Natural killer cell (primary cell): ENCODE measurements around the gene SSB. TPM values are rescaled to one million over a fixed set of nuclear protein-coding genes. Genes with fewer than 3 reads are reported as not detected.

Experiments used
- ATAC-seq, 3 donors: fragments of 150-1000 bp in 2 of 3; fragments of 200-7000 bp in 1 of 3; cut with Tn5 transposase; 1 replicate in 1 of 3; 2 replicates in 2 of 3; pipeline ENCODE4 v1.10.0; 2021; ENCODE audit warnings: mild to moderate bottlenecking in 2 of 3, moderate library complexity in 2 of 3
- DNase-seq, 2 donors: peaks; one replicate each; pipeline versions ENCODE4 v3.0.0 to v3.0.0-alpha.2; 2013 to 2021; ENCODE audit warnings: mixed read lengths in 1 of 2
- H3K27ac ChIP-seq: one replicate; pipeline ENCODE4 v1.5.1; 2013; ENCODE audit warnings: mild to moderate bottlenecking, low read length
- H3K27me3 ChIP-seq: one replicate; pipeline ENCODE4 v1.6.1; 2013; ENCODE audit warnings: low read length; ENCODE audit not compliant: control insufficient read depth, insufficient read depth
- H3K36me3 ChIP-seq: one replicate; pipeline ENCODE4 v1.6.1; 2013; ENCODE audit warnings: low read length; ENCODE audit not compliant: control insufficient read depth, insufficient read depth
- H3K4me1 ChIP-seq: one replicate; pipeline ENCODE4 v1.6.1; 2013; ENCODE audit warnings: low read length; ENCODE audit not compliant: control insufficient read depth, insufficient read depth
- H3K4me3 ChIP-seq: one replicate; pipeline ENCODE4 v1.5.1; 2013; ENCODE audit warnings: low read length
- H3K9me3 ChIP-seq: one replicate; pipeline ENCODE4 v1.6.1; 2013; ENCODE audit warnings: low read length; ENCODE audit not compliant: control insufficient read depth, insufficient read depth
- H3K27ac Mint-ChIP-seq, 2 donors: one replicate each; pipeline ENCODE4 v1.8.0; 2022; ENCODE audit warnings: mild to moderate bottlenecking in 2 of 2, mixed read lengths in 2 of 2, moderate library complexity in 1 of 2
- H3K27me3 Mint-ChIP-seq, 2 donors: one replicate each; pipeline ENCODE4 v1.8.0; 2022; ENCODE audit warnings: low read depth in 2 of 2, mixed read lengths in 2 of 2
- H3K36me3 Mint-ChIP-seq: one replicate; pipeline ENCODE4 v1.8.0; 2022; ENCODE audit warnings: mixed read lengths
- H3K4me1 Mint-ChIP-seq, 2 donors: one replicate each; pipeline ENCODE4 v1.8.0; 2022; ENCODE audit warnings: mixed read lengths in 2 of 2
- H3K4me3 Mint-ChIP-seq: one replicate; pipeline ENCODE4 v1.8.0; 2022; ENCODE audit warnings: mild to moderate bottlenecking, moderate library complexity, mixed read lengths
- H3K9me3 Mint-ChIP-seq, 2 donors: one replicate each; pipeline ENCODE4 v1.8.0; 2022; ENCODE audit warnings: mixed read lengths in 2 of 2
- whole genome bisulfite sequencing: methylation state at CpG from one replicate; pipeline ENCODE4 v1.1.7; 2013; ENCODE audit warnings: missing lambda C conversion rate; ENCODE audit not compliant: insufficient coverage; 5-methylcytosine and 5-hydroxymethylcytosine counted together
- intact Hi-C: fragments of 100-400 bp; cut with micrococcal nuclease; formaldehyde crosslinking; loops from one replicate; pipeline ENCODE4 v1.14.2; 2022
- total RNA-seq, 4 donors: library from RNA; stranded (reverse); fragments of 120-200 nt in 1 of 4; gene quantifications; one replicate each; pipeline versions ENCODE4 v1.2.3 to v1.2.4, GENCODE V29; 2013 to 2022
- TF ChIP-seq, protein P1 (sequence below): fragments of 200-600 bp; IDR thresholded peaks from one replicate; pipeline ENCODE4 v1.8.0; 2022; ENCODE audit warnings: antibody characterized with exemption

The SSB gene
- total RNA-seq, 3 donors from 2014 or later (not counting 1 experiment from before 2014, with no cell fraction given): 95.5 to 125 (median 102) TPM

DNA sequence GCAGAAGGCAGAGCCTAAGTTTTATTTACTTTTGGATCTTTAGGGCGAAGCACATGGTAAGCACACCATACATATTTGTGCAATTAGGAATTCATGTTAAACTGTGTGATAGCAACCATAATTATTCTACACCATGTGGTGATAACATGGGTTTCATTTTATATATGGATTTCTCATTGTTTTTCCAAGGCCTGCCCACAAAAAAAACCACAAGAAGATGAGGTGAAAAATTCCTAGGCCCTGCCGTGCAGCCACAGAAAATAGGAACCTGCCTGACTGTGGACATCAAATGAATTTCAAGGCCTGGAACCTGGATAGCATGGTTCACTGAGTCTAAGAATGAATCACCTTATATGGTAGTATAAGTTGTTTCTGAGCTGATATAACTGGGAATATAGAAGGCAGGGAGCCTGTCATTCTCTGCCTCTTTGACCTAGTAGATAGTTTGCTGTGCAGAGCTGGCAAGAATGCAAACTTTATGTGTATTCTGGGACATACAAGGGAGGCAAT, 22.4 kb upstream of the SSB start:
- 50% methylated on average over 1 of the region's 2 CpGs for WGBS
- Histone ChIP-seq H3K9me3 (no peaks in the 10 kb centered on the region), H3K27me3 (no peaks in the 10 kb centered on the region), H3K36me3 (no peaks in the 10 kb centered on the region), H3K4me1 (no peaks in the 10 kb centered on the region), H3K4me3 (no peak overlapping the region), H3K27ac (no peak overlapping the region)
- no peaks in the 10 kb centered on the region for H3K4me1 Mint-ChIP-seq
- H3K9me3 Mint-ChIP-seq: no peaks in the 10 kb centered on the region
- no peak for ATAC-seq
- no peak overlapping the region for H3K4me3 Mint-ChIP-seq
- H3K36me3 Mint-ChIP-seq: no peaks in the 10 kb centered on the region
- no peak for DNase-seq
- TF ChIP-seq, protein P1, sequence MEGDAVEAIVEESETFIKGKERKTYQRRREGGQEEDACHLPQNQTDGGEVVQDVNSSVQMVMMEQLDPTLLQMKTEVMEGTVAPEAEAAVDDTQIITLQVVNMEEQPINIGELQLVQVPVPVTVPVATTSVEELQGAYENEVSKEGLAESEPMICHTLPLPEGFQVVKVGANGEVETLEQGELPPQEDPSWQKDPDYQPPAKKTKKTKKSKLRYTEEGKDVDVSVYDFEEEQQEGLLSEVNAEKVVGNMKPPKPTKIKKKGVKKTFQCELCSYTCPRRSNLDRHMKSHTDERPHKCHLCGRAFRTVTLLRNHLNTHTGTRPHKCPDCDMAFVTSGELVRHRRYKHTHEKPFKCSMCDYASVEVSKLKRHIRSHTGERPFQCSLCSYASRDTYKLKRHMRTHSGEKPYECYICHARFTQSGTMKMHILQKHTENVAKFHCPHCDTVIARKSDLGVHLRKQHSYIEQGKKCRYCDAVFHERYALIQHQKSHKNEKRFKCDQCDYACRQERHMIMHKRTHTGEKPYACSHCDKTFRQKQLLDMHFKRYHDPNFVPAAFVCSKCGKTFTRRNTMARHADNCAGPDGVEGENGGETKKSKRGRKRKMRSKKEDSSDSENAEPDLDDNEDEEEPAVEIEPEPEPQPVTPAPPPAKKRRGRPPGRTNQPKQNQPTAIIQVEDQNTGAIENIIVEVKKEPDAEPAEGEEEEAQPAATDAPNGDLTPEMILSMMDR: no peak
- peaks cover 3 to 16% of the 10 kb centered on the region in 2 donors for H3K27me3 Mint-ChIP-seq
- no peak overlapping the region for H3K27ac Mint-ChIP-seq
- intact Hi-C loops: no loop called here

- Histone ChIP-seq H3K27ac (no peak overlapping the region), H3K4me1 (no peaks in the 10 kb centered on the region), H3K27me3 (no peaks in the 10 kb centered on the region), H3K4me3 (no peak overlapping the region), H3K36me3 (no peaks in the 10 kb centered on the region), H3K9me3 (no peaks in the 10 kb centered on the region)
- Mint-ChIP-seq H3K27me3 (peaks cover 5 to 8% of the 10 kb centered on the region in 2 donors), H3K27ac (no peak overlapping the region), H3K4me3 (no peak overlapping the region), H3K9me3 (no peaks in the 10 kb centered on the region), H3K36me3 (no peaks in the 10 kb centered on the region), H3K4me1 (no peaks in the 10 kb centered on the region)
- intact Hi-C loops: no loop called here
- DNase-seq (no peak), ATAC-seq (no peak)
- TF ChIP-seq, protein P1: no peak
- 68% methylated on average over 3 of the region's 3 CpGs for WGBS
These were observed 20.2 kb upstream of the SSB start for GRCh38 chr2:169778446-169778845.

GRCh38 chr2:169781249-169782013, 17.2 kb upstream of the SSB start:
- Histone ChIP-seq H3K9me3 (no peaks in the 10 kb centered on the region), H3K4me3 (no peak overlapping the region), H3K27ac (no peak overlapping the region), H3K4me1 (no peaks in the 10 kb centered on the region), H3K27me3 (no peaks in the 10 kb centered on the region), H3K36me3 (no peaks in the 10 kb centered on the region)
- Mint-ChIP-seq H3K27me3 (peaks cover 5 to 8% of the 10 kb centered on the region in 2 donors), H3K27ac (no peak overlapping the region), H3K36me3 (no peaks in the 10 kb centered on the region), H3K4me1 (no peaks in the 10 kb centered on the region), H3K4me3 (no peak overlapping the region), H3K9me3 (no peaks in the 10 kb centered on the region)
- ATAC-seq: no peak
- no peak for DNase-seq
- 100% methylated on average over 2 of the region's 4 CpGs for whole genome bisulfite sequencing
- intact Hi-C loops: no loop called here
- TF ChIP-seq, protein P1: no peak

DNA sequence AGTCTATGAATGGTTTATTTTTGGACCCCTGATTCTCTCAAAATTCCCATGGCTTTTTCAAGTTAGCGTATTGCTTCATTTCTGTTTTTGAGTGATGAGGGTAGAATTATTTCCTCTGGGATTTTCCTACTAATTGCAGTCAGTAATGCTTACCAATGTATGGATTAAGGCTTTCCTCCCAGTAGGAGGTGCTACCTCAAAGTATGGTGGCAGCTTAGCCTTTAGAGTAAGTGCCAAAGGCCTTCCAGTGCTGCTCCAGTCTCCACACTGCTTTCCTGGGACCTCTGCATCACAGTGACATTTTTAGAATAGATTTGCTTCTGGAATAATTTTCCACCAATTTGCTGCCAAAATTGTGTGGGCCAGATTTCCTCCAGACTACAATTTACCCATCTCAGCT, 16.2 kb upstream of the SSB start:
- H3K9me3 Mint-ChIP-seq: no peaks in the 10 kb centered on the region
- no peaks in the 10 kb centered on the region for H3K4me1 Mint-ChIP-seq
- peaks cover 5 to 9% of the 10 kb centered on the region in 2 donors for H3K27me3 Mint-ChIP-seq
- TF ChIP-seq, protein P1: no peak
- Histone ChIP-seq H3K4me3 (no peak overlapping the region), H3K9me3 (no peaks in the 10 kb centered on the region), H3K27me3 (no peaks in the 10 kb centered on the region), H3K4me1 (no peaks in the 10 kb centered on the region), H3K27ac (no peak overlapping the region), H3K36me3 (no peaks in the 10 kb centered on the region)
- ATAC-seq (no peak), DNase-seq (no peak)
- no peaks in the 10 kb centered on the region for H3K36me3 Mint-ChIP-seq
- intact Hi-C loops: no loop called here
- H3K4me3 Mint-ChIP-seq: no peak overlapping the region
- 100% methylated on average over 1 of the region's 1 CpG for WGBS
- H3K27ac Mint-ChIP-seq: no peak overlapping the region
